PC-3 (cell line): Measurements from ENCODE around the gene ZIC4. TPM values are rescaled to one million over a fixed set of nuclear protein-coding genes. Genes with fewer than 3 reads are reported as not detected.

Experiments
- ATAC-seq: fragments of 200-7000 bp; cut with Tn5 transposase; 2 replicates; pipeline ENCODE4 v1.9.1; 2020; ENCODE audit warnings: mild to moderate bottlenecking, moderate library complexity
- BruUV-seq: library from RNA; stranded (reverse); fragments of 400-500 nt; replicated peaks from 2 replicates; lab custom pipeline; 2021; lab: Mats Ljungman, UMichigan
- CTCF ChIA-PET: fragments of 300-600 bp; sonication (Branson Sonifier 250); formaldehyde crosslinking; loops from one replicate; lab custom pipeline; 2022; ENCODE audit warnings: antibody characterized with exemption; lab: Charles Lee
- POLR2A ChIA-PET: fragments of 300-600 bp; sonication (Branson Sonifier 250); formaldehyde crosslinking; loops from one replicate; lab custom pipeline; 2022; ENCODE audit warnings: antibody characterized with exemption; ENCODE audit not compliant: unreplicated experiment; lab: Charles Lee
- DNase-seq: peaks from one replicate; pipeline ENCODE4 v3.0.0-alpha.2; 2015
- H2AFZ ChIP-seq: fragments of 300-600 bp; sonication (generic); 2 replicates; pipeline ENCODE4 v1.6.0; 2016; ENCODE audit warnings: antibody characterized with exemption, low read length
- H3F3A ChIP-seq: fragments of 300-600 bp; sonication (generic); one replicate; pipeline ENCODE4 v1.6.0; 2017; ENCODE audit warnings: antibody characterized with exemption, low read length, control low read depth, mild to moderate bottlenecking; ENCODE audit not compliant: unreplicated experiment
- H3K27ac ChIP-seq: fragments of 300-600 bp; sonication (generic); 2 replicates; pipeline ENCODE4 v1.5.1; 2016; ENCODE audit warnings: mild to moderate bottlenecking, low read length
- H3K27me3 ChIP-seq: fragments of 300-600 bp; sonication (generic); 2 replicates; pipeline ENCODE4 v1.6.1; 2016; ENCODE audit warnings: low read length, mixed read lengths
- H3K36me3 ChIP-seq: fragments of 300-600 bp; sonication (generic); 2 replicates; pipeline ENCODE4 v1.6.1; 2016; ENCODE audit warnings: low read depth, mixed run types, low read length, mixed read lengths
- H3K4me1 ChIP-seq: fragments of 300-600 bp; sonication (generic); 2 replicates; pipeline ENCODE4 v1.5.1; 2016; ENCODE audit warnings: low read length; ENCODE audit not compliant: insufficient read depth
- H3K4me2 ChIP-seq: fragments of 300-600 bp; sonication (generic); 2 replicates; pipeline ENCODE4 v1.6.0; 2016; ENCODE audit warnings: low read length
- H3K4me3 ChIP-seq: fragments of 300-600 bp; sonication (generic); 2 replicates; pipeline ENCODE4 v1.5.1; 2016; ENCODE audit warnings: mild to moderate bottlenecking, low read length, mixed read lengths
- H3K79me2 ChIP-seq: fragments of 300-600 bp; sonication (generic); 2 replicates; pipeline ENCODE4 v1.6.1; 2017; ENCODE audit warnings: low read length, mixed read lengths
- H3K9ac ChIP-seq: fragments of 300-600 bp; sonication (generic); 2 replicates; pipeline ENCODE4 v1.6.0; 2016; ENCODE audit warnings: mild to moderate bottlenecking, low read length
- H3K9me2 ChIP-seq: fragments of 300-600 bp; sonication (generic); replicated peaks from 2 replicates; pipeline ENCODE4 v1.6.1; 2016; ENCODE audit warnings: mixed run types, low read length, mixed read lengths
- H3K9me3 ChIP-seq: fragments of 300-600 bp; sonication (generic); 2 replicates; pipeline ENCODE4 v1.6.1; 2016; ENCODE audit warnings: low read length, mixed read lengths
- H4K20me1 ChIP-seq: fragments of 300-600 bp; sonication (generic); 2 replicates; pipeline ENCODE4 v1.6.1; 2016; ENCODE audit warnings: low read length, mixed read lengths
- EZH2 ChIP-seq: fragments of 300-600 bp; sonication (generic); IDR thresholded peaks from one replicate; pipeline ENCODE4 v1.6.1; 2017; ENCODE audit warnings: antibody characterized with exemption, mild to moderate bottlenecking, low read length; ENCODE audit not compliant: unreplicated experiment
- EZH2phosphoT487 ChIP-seq: fragments of 300-600 bp; sonication (generic); IDR thresholded peaks from 2 replicates; pipeline ENCODE4 v1.6.1; 2018; ENCODE audit warnings: mild to moderate bottlenecking, antibody characterized with exemption, low read length, borderline replicate concordance
- intact Hi-C: fragments of 100-400 bp; cut with micrococcal nuclease; formaldehyde crosslinking; loops from 2 replicates; pipeline ENCODE4 v1.9.0; 2023
- total RNA-seq: library from RNA; depleted of rRNA; stranded (reverse); fragments of >200 nt; gene quantifications from 2 replicates; pipeline ENCODE4 v1.2.3, GENCODE V29; 2014
- TF ChIP-seq, protein P1 (sequence below): fragments of 300-600 bp; sonication (generic); conservative IDR thresholded peaks from 2 replicates; pipeline ENCODE4 v1.5.1; 2017; ENCODE audit warnings: antibody characterized with exemption, low read depth, mild to moderate bottlenecking, low read length

Gene ZIC4
- total RNA-seq, 1 experiment from 2014 or later = not detected

DNA sequence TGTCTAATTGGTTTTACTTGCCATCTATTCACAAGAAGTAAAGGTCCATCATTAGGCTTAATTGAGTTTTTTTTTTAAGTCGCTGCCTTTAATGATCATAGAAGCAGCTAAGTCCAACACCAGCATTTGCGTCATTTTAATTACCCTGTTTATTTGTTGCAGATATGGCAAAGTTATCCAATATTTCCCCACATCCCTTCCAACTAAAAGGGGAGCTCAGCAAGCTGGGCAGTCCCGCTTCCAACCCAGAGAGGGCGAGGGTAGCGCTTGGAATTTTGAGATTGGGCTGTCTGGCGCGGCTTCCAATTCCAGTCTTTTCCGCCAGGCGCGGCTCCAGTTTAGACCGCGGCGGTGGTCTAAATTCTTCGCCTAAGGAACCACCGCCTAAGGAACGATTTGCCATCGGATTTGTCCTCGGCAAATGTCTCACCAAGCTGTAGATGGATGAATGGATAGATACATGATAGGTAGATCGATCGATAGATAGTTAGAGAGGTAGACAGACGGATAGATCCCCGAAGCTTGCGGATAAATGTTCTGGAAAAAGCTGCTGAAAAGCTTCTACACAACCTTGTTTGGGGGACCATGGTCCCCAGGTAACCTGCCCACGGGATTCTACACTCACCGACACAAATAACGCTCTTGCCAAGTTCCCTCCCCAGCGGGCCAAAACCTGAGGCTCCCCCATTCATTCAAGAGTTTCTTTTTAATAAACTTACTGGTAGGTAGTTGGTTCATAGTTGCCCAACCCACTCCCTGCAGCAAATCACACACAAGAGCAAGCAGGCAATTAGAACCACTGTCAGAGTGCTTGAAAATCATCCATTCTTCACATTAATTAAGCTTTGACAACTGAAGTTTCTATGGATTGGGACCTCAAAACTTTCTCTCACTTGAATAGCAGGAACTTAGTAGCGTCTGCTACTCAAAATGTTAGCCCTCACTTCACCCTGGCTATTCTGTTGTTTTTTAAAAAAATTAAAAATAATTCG lies 49.1 kb downstream of the ZIC4 start:
- Histone ChIP-seq H3K79me2 (no peaks in the 10 kb centered on the region), H3K27ac (no peak overlapping the region), H3K4me1 (no peaks in the 10 kb centered on the region), H3K4me3 (no peak overlapping the region), H3K4me2 (no peak overlapping the region), H3K9ac (no peak overlapping the region), H3K9me3 (no peaks in the 10 kb centered on the region), H3K27me3 (peaks cover 100% of the 10 kb centered on the region), H3F3A (no peaks in the 10 kb centered on the region), H4K20me1 (no peaks in the 10 kb centered on the region), H2AFZ (no peak overlapping the region), H3K9me2 (no peaks in the 10 kb centered on the region), H3K36me3 (no peaks in the 10 kb centered on the region)
- ChIA-PET CTCF (no interaction called here), POLR2A (no interaction called here)
- intact Hi-C loops = no loop called here
- no TSS peak for BruUV-seq
- ATAC-seq (no peak), DNase-seq (no peak)
- TF ChIP-seq EZH2phosphoT487 (no peak), EZH2 (no peak)
- TF ChIP-seq, protein P1, sequence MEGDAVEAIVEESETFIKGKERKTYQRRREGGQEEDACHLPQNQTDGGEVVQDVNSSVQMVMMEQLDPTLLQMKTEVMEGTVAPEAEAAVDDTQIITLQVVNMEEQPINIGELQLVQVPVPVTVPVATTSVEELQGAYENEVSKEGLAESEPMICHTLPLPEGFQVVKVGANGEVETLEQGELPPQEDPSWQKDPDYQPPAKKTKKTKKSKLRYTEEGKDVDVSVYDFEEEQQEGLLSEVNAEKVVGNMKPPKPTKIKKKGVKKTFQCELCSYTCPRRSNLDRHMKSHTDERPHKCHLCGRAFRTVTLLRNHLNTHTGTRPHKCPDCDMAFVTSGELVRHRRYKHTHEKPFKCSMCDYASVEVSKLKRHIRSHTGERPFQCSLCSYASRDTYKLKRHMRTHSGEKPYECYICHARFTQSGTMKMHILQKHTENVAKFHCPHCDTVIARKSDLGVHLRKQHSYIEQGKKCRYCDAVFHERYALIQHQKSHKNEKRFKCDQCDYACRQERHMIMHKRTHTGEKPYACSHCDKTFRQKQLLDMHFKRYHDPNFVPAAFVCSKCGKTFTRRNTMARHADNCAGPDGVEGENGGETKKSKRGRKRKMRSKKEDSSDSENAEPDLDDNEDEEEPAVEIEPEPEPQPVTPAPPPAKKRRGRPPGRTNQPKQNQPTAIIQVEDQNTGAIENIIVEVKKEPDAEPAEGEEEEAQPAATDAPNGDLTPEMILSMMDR = no peak

DNA sequence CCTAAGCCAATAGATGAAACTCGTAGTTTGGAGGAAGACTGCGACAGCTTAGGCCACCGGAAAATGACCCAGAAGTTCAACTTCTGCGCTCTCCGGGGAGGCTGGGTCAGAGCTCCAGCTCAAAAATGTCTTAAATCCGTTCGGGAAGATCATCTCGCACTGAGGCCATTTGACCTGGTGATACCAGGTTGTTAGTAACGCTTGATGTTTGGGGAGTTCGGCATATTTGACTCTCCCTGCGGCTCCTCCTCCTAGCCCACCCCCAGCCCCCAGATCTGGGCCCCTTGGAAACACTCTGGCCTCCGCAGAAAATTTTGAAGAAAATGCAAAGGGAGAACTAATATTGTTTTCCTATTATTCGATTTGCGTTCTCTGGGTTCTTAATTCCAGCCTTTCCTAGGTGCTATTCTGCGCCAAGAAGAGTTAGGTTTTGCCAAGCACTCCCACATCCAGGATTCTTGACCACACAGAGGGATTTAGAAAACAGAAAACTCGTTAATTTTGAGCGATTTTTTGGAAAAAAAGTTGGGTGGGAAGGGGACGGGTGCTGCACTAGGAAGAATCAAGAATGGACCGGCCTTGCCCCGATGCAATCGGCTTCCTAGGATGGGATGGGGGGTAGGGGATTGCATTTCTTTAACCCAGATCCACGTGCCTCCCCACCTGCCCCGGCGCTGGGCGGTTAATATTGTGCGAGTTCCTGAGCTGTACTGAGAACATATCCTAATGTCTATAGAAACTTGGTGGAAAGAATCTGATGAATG lies 50.0 kb downstream of the ZIC4 start:
- Histone ChIP-seq H2AFZ (no peak overlapping the region), H4K20me1 (no peaks in the 10 kb centered on the region), H3K9me3 (no peaks in the 10 kb centered on the region), H3K4me3 (no peak overlapping the region), H3K79me2 (no peaks in the 10 kb centered on the region), H3K27ac (no peak overlapping the region), H3F3A (no peaks in the 10 kb centered on the region), H3K36me3 (no peaks in the 10 kb centered on the region), H3K27me3 (peaks cover 96% of the 10 kb centered on the region), H3K9me2 (no peaks in the 10 kb centered on the region), H3K9ac (no peak overlapping the region), H3K4me2 (no peak overlapping the region), H3K4me1 (no peaks in the 10 kb centered on the region)
- TF ChIP-seq EZH2 (no peak), EZH2phosphoT487 (no peak)
- TF ChIP-seq, protein P1 = no peak
- ChIA-PET CTCF (no interaction called here), POLR2A (no interaction called here)
- no peak for DNase-seq
- intact Hi-C loops = no loop called here
- ATAC-seq = no peak
- BruUV-seq = no TSS peak
